GM12892 (cell line): ENCODE data around the gene AZGP1.

Source experiments
- DNase-seq: peaks from one replicate; pipeline ENCODE4 v3.0.0; 2011; ENCODE audit not compliant: insufficient read length
- FAIRE-seq: peaks from 2 replicates; lab custom pipeline; 2011; peaks lifted over from hg19 to GRCh38; lab: Jason Lieb, UNC
- POLR2A ChIP-seq: IDR thresholded peaks from 2 replicates; pipeline ENCODE4 v1.6.1; 2011; ENCODE audit warnings: low read depth, low read length, control low read depth
- POLR2AphosphoS5 ChIP-seq: IDR thresholded peaks from 2 replicates; pipeline ENCODE4 v1.6.1; 2011; ENCODE audit warnings: low read depth, low read length, control low read depth
- TAF1 ChIP-seq: IDR thresholded peaks from 2 replicates; pipeline ENCODE4 v1.6.1; 2011; ENCODE audit warnings: low read depth, mild to moderate bottlenecking, control low read depth, low read length, borderline replicate concordance

Gene AZGP1

GRCh38 chr7:99928994-99929729, 46.7 kb downstream of the AZGP1 start, which contains the start of gene GJC3:
Gene GJC3 (minus strand): TSS chr7:99929620. CDS start chr7:99929620, 0 bp downstream.
- no peak for FAIRE-seq
- TF ChIP-seq TAF1 (no peak), POLR2A (no peak), POLR2AphosphoS5 (no peak)

GRCh38 chr7:99928188-99928587, 47.6 kb downstream of the AZGP1 start:
- FAIRE-seq (no peak), DNase-seq (no peak)
- TF ChIP-seq POLR2AphosphoS5 (no peak), TAF1 (no peak), POLR2A (no peak)

More at GRCh38 chr7:99928994-99929729, 46.7 kb downstream of the AZGP1 start, which contains the start of gene GJC3:
- no peak for DNase-seq

- DNase-seq (no peak), FAIRE-seq (no peak)
- TF ChIP-seq POLR2AphosphoS5 (no peak), POLR2A (no peak)
Measured at GRCh38 chr7:99927536-99927935, 48.3 kb downstream of the AZGP1 start.

GRCh38 chr7:99926321-99926720, 49.5 kb downstream of the AZGP1 start:
- DNase-seq = no peak
- FAIRE-seq = no peak
- TF ChIP-seq POLR2A (no peak), TAF1 (no peak), POLR2AphosphoS5 (no peak)

- FAIRE-seq (no peak), DNase-seq (no peak)
- TF ChIP-seq TAF1 = no peak
- no peak for TF ChIP-seq POLR2AphosphoS5
- no peak for TF ChIP-seq POLR2A
Measured at GRCh38 chr7:99923200-99923599, 52.6 kb downstream of the AZGP1 start.

GRCh38 chr7:99920149-99920548, 55.7 kb downstream of the AZGP1 start:
- no peak for TF ChIP-seq TAF1
- TF ChIP-seq POLR2AphosphoS5 = no peak
- TF ChIP-seq POLR2A = no peak

GRCh38 chr7:99919814-99920112, 56.1 kb downstream of the AZGP1 start:
- no peak for TF ChIP-seq TAF1
- TF ChIP-seq POLR2AphosphoS5 = no peak
- TF ChIP-seq POLR2A = no peak
- DNase-seq (no peak), FAIRE-seq (no peak)

More at GRCh38 chr7:99920149-99920548, 55.7 kb downstream of the AZGP1 start:
- FAIRE-seq = no peak
- no peak for DNase-seq

GRCh38 chr7:99918959-99919813, 56.6 kb downstream of the AZGP1 start, which contains the start of gene TRIM4:
Gene TRIM4 (minus strand): TSS chr7:99919530. CDS start chr7:99919401, 129 bp downstream.
- DNase-seq (peak; percentile 92), FAIRE-seq (peak; percentile 91)
- peak; percentile 74 for TF ChIP-seq TAF1
- peak; percentile 93 for TF ChIP-seq POLR2AphosphoS5
- TF ChIP-seq POLR2A = peak; percentile 93
